Aorta (tissue), 5 donors: Measurements from ENCODE around the gene CACTIN. TPM values are rescaled to one million over a fixed set of nuclear protein-coding genes. Genes with fewer than 3 reads are reported as not detected.
"Not testable (repeated sequence)": the region's sequence is repeated elsewhere in the genome, so short reads cannot be mapped to it uniquely, and the experiment has no call there.

Source experiments
- ATAC-seq: fragments of 200-7000 bp; cut with Tn5 transposase; one replicate; pipeline ENCODE4 v1.9.1; 2022; ENCODE audit warnings: moderate library complexity; ENCODE audit not compliant: low FRiP score
- DNase-seq, 2 donors: peaks; one replicate each; pipeline ENCODE4 v3.0.0-alpha.2; 2020
- H3K27ac ChIP-seq, 2 donors: one replicate each; pipeline ENCODE4 v1.5.1; 2013; ENCODE audit warnings: low read length in 2 of 2, mild to moderate bottlenecking in 2 of 2, moderate library complexity in 2 of 2, control low read depth in 1 of 2, inconsistent platforms in 1 of 2, low read depth in 1 of 2
- H3K27me3 ChIP-seq, 2 donors: one replicate each; pipeline ENCODE4 v1.6.1; 2013; ENCODE audit warnings: control low read depth in 1 of 2, low read length in 1 of 2, mild to moderate bottlenecking in 1 of 2, moderate library complexity in 1 of 2; ENCODE audit not compliant: insufficient read depth in 2 of 2, control insufficient read depth in 1 of 2
- H3K36me3 ChIP-seq, 2 donors: one replicate each; pipeline ENCODE4 v1.6.1; 2013; ENCODE audit warnings: control low read depth in 1 of 2, low read length in 1 of 2, mild to moderate bottlenecking in 1 of 2; ENCODE audit not compliant: insufficient read depth in 2 of 2, control insufficient read depth in 1 of 2
- H3K4me1 ChIP-seq, 2 donors: one replicate each; pipeline ENCODE4 v1.6.1; 2013; ENCODE audit warnings: low read length in 2 of 2, control low read depth in 1 of 2, mild to moderate bottlenecking in 1 of 2, moderate library complexity in 1 of 2; ENCODE audit not compliant: insufficient read depth in 2 of 2, control insufficient read depth in 1 of 2
- H3K4me3 ChIP-seq, 2 donors: one replicate each; pipeline ENCODE4 v1.5.1; 2013; ENCODE audit warnings: low read length in 2 of 2, control low read depth in 1 of 2, mild to moderate bottlenecking in 1 of 2
- H3K9me3 ChIP-seq: one replicate; pipeline ENCODE4 v1.6.1; 2013; ENCODE audit warnings: mild to moderate bottlenecking, low read length; ENCODE audit not compliant: control insufficient read depth
- WGBS, 2 donors: extraction: QIAGEN DNeasy Blood & Tissue Kit; methylation state at CpG; one replicate each; pipeline ENCODE4 v1.1.7; 2013; 5-methylcytosine and 5-hydroxymethylcytosine counted together
- intact Hi-C, 2 donors: fragments of 100-400 bp; cut with DNase I; formaldehyde crosslinking; loops; one replicate each; pipeline versions ENCODE4 v1.14.2 to v1.15.0; 2022
- polyA plus RNA-seq, 2 donors: library from polyadenylated mRNA; stranded (reverse); fragments of 200-250 nt; gene quantifications; one replicate each; pipeline ENCODE4 v1.2.3, GENCODE V29; 2013
- total RNA-seq, 2 donors: library from RNA; stranded (reverse); fragmentation: NEBNext Ultra II Directional; extraction: Animal tissue kit (Norgen Biotek cat#: 25700); gene quantifications; one replicate each; pipeline ENCODE4 v1.2.1, GENCODE V29; 2021
- donor health status: healthy with polysubstance abuse.
- donor health status: Bipolar disorder and iron deficiency.
- donor health status: DM: no; HTN: no; CAD: no.
- donor health status: DM: no; HTN: no; CAD: no.
- donor health status: DM: yes; HTN: yes; CAD: no.

The CACTIN gene
- total and polyA plus RNA-seq, 4 donors: 4.5 to 19.3 (median 17.3) TPM

- H3K27me3 ChIP-seq: no peaks in the 10 kb centered on the region
- H3K4me3 ChIP-seq: peak within 1 kb of the TSS; percentile 6 to 27
- peaks cover 0 to 1% of the 10 kb centered on the region in 2 donors for H3K4me1 ChIP-seq
- DNase-seq (peak in 1 of 2 donors; percentile 55), ATAC-seq (no peak)
- H3K36me3 ChIP-seq: no peaks in the 10 kb centered on the region
- intact Hi-C loops: loop anchor here (2.0 kb wide), 1 partner anchor 33 kb away; no protein-coding TSS in a partner anchor
- H3K27ac ChIP-seq: no peak within 1 kb of the TSS
- WGBS, 2 donors: 4 to 6% methylated on average over 50 to 84 of the region's 84 CpGs
- no peaks in the 10 kb centered on the region for H3K9me3 ChIP-seq
Observed at GRCh38 chr19:3585301-3586126, 41.1 kb downstream of the CACTIN start, which contains the start of gene GIPC3. GIPC3 (plus strand) TSS chr19:3585478; CDS start chr19:3585598, 120 bp downstream.

- H3K27ac ChIP-seq, H3K27me3 ChIP-seq, H3K9me3 ChIP-seq, H3K4me1 ChIP-seq, DNase-seq, intact Hi-C loops, ATAC-seq, H3K36me3 ChIP-seq, H3K4me3 ChIP-seq: not testable (repeated sequence)
- 84 to 86% methylated on average over 15 of the region's 15 CpGs for WGBS, 2 donors
Observed at GRCh38 chr19:3584036-3584802, 42.4 kb downstream of the CACTIN start.

- 95% methylated on average over 4 of the region's 4 CpGs for WGBS, 2 donors
- H3K27me3 ChIP-seq, DNase-seq, H3K36me3 ChIP-seq, H3K9me3 ChIP-seq, intact Hi-C loops, H3K4me1 ChIP-seq, H3K4me3 ChIP-seq, ATAC-seq, H3K27ac ChIP-seq: not testable (repeated sequence)
Observed at GRCh38 chr19:3581792-3582191, 44.8 kb downstream of the CACTIN start.

- DNase-seq: no peak
- Histone ChIP-seq H3K27ac (no peak overlapping the region), H3K4me1 (peaks cover 0 to 4% of the 10 kb centered on the region in 2 donors), H3K4me3 (no peak overlapping the region), H3K36me3 (no peaks in the 10 kb centered on the region), H3K27me3 (no peaks in the 10 kb centered on the region), H3K9me3 (no peaks in the 10 kb centered on the region)
- 27 to 31% methylated on average over 11 of the region's 11 CpGs for WGBS, 2 donors
- ATAC-seq: no peak
- intact Hi-C loops: no loop called here
Observed at GRCh38 chr19:3580156-3580934, 46.2 kb downstream of the CACTIN start.

- Histone ChIP-seq H3K27me3 (no peaks in the 10 kb centered on the region), H3K4me1 (peaks cover 0 to 4% of the 10 kb centered on the region in 2 donors), H3K27ac (no peak overlapping the region), H3K4me3 (no peak overlapping the region), H3K9me3 (no peaks in the 10 kb centered on the region), H3K36me3 (no peaks in the 10 kb centered on the region)
- WGBS, 2 donors: 87 to 89% methylated on average over 17 of the region's 17 CpGs
- no peak for DNase-seq
- intact Hi-C loops: no loop called here
- no peak for ATAC-seq
Observed at GRCh38 chr19:3578390-3578789, 48.2 kb downstream of the CACTIN start.

- ATAC-seq (no peak), DNase-seq (peak in 1 of 2 donors; percentile 56)
- Histone ChIP-seq H3K27me3 (no peaks in the 10 kb centered on the region), H3K4me1 (peaks cover 0 to 4% of the 10 kb centered on the region in 2 donors), H3K9me3 (no peaks in the 10 kb centered on the region), H3K4me3 (no peak overlapping the region), H3K36me3 (no peaks in the 10 kb centered on the region), H3K27ac (no peak overlapping the region)
- WGBS, 2 donors: 89 to 91% methylated on average over 54 to 60 of the region's 60 CpGs
- intact Hi-C loops: no loop called here
Observed at GRCh38 chr19:3577723-3578344, 48.8 kb downstream of the CACTIN start.

- intact Hi-C loops: no loop called here
- no peaks in the 10 kb centered on the region for H3K27me3 ChIP-seq
- H3K27ac ChIP-seq: no peak overlapping the region
- H3K4me3 ChIP-seq: no peak overlapping the region
- no peak for ATAC-seq
- no peaks in the 10 kb centered on the region for H3K9me3 ChIP-seq
- peaks cover 0 to 4% of the 10 kb centered on the region in 2 donors for H3K4me1 ChIP-seq
- 33 to 35% methylated on average over 49 to 72 of the region's 78 CpGs for WGBS, 2 donors
- H3K36me3 ChIP-seq: no peaks in the 10 kb centered on the region
- DNase-seq: peak; percentile 79 to 86
Observed at GRCh38 chr19:3576696-3577443, 49.7 kb downstream of the CACTIN start.
